Psoas muscle (tissue), 8 donors: ENCODE measurements around the gene ABCG4. TPM values are rescaled to one million over a fixed set of nuclear protein-coding genes. Genes with fewer than 3 reads are reported as not detected.

Experiments
- ATAC-seq, 4 donors: fragments of 200-7000 bp; cut with Tn5 transposase; one replicate each; pipeline ENCODE4 v1.9.1; 2020; ENCODE audit warnings: moderate library complexity in 3 of 4, mild to moderate bottlenecking in 2 of 4
- DNase-seq, 2 donors: peaks; one replicate each; pipeline ENCODE4 v3.0.0-alpha.2; 2020
- H3K27ac ChIP-seq: fragments of 200-600 bp; one replicate; pipeline ENCODE4 v1.8.0; 2022
- H3K27me3 ChIP-seq, 3 donors: fragments of 200-600 bp in 1 of 3; one replicate each; pipeline versions ENCODE4 v1.6.1 to v1.8.0; 2013 to 2022; ENCODE audit warnings: low read length in 2 of 3, mild to moderate bottlenecking in 2 of 3, moderate library complexity in 1 of 3; ENCODE audit not compliant: insufficient read depth in 3 of 3
- H3K36me3 ChIP-seq, 2 donors: fragments of 200-600 bp in 1 of 2; one replicate each; pipeline versions ENCODE4 v1.6.1 to v1.8.0; 2013 to 2022; ENCODE audit warnings: low read depth in 1 of 2, mild to moderate bottlenecking in 1 of 2, moderate library complexity in 1 of 2; ENCODE audit not compliant: insufficient read depth in 1 of 2
- H3K4me1 ChIP-seq: fragments of 200-600 bp; one replicate; pipeline ENCODE4 v1.8.0; 2022
- H3K4me3 ChIP-seq: fragments of 200-600 bp; one replicate; pipeline ENCODE4 v1.8.0; 2022; ENCODE audit warnings: mild to moderate bottlenecking
- H3K9me3 ChIP-seq: fragments of 200-600 bp; one replicate; pipeline ENCODE4 v1.8.0; 2022
- WGBS, 3 donors: extraction: QIAGEN DNeasy Blood & Tissue Kit; methylation state at CpG; one replicate each; pipeline versions ENCODE4 v1.1.6 to v1.1.7; 2013; 5-methylcytosine and 5-hydroxymethylcytosine counted together
- intact Hi-C, 2 donors: fragments of 100-400 bp; cut with DNase I; formaldehyde crosslinking; loops; one replicate each; pipeline versions ENCODE4 v1.11.0 to v1.14.2; 2022
- polyA plus RNA-seq, 3 donors: library from polyadenylated mRNA; stranded (reverse); fragments of 200-250 nt; gene quantifications; one replicate each; pipeline ENCODE4 v1.2.3, GENCODE V29; 2013
- total RNA-seq, 4 donors: library from RNA; stranded (reverse); fragmentation: NEBNext Ultra II Directional in 2 of 4; extraction: Animal tissue kit (Norgen Biotek cat#: 25700) in 2 of 4; gene quantifications; one replicate each; pipeline versions ENCODE4 v1.2.1 to v1.2.4, GENCODE V29; 2021 to 2023
- TF ChIP-seq, protein P1 (sequence below): fragments of 200-600 bp; IDR thresholded peaks from one replicate; pipeline ENCODE4 v1.8.0; 2022; ENCODE audit warnings: antibody characterized with exemption
- donor health status: healthy with polysubstance abuse.
- donor health status: DM: no; HTN: no; CAD: no; lungs with moderate emphysema.
- donor health status: Bipolar disorder and iron deficiency.
- donor health status: healthy.
- donor health status: DM: yes; HTN: yes; CAD: no.
- donor health status: DM: no; HTN: no; CAD: no.
- donor health status: DM: no; HTN: no; CAD: no.
- donor health status: DM: yes; HTN: yes; CAD: no.

Gene ABCG4
- total and polyA plus RNA-seq, 7 donors = 0.03 to 0.38 (median 0.17) TPM; not detected in 1

DNA sequence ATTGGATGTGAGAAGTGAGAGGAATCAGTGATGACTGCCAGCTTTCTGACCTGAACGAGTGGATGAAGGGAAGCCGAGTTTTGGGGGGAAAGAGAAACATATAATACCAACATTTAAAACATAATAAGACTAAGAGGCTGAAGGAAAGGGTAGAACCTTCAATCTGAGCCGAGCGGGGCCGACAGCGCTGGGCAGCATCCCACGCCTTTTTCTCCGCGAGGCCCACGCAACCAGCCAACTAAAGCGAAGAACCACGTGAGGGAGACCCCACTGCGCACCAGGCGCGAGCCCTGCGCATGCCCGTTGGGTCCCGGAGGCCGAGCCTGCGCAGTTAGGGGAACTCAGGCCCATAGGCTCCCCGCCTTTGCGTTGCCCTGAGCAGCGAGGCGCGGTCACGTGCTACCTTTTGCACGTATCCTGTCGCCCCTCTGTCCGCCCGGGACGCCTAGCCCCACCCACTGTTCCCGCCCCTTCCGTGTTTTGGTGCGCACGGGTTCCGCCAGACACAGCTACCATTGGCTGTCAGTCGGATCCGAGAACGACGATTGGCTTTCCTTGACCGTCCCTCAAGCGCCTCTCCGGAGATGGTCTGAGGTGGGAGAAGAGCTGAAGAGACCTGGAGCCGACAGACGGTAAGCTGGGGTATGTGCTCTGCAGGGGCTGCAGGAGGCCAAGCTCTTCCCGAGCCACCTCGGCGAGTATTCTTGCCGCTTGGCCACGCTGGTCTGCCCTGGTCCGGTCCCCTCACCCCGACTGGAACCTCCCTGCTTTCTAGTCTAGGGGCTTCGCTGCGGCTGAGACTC, 27.6 kb upstream of the ABCG4 start, which contains the start of gene HINFP:
Gene HINFP (plus strand): TSS at position 573 of the 803 bp plus-strand sequence. CDS start 5,365 bp downstream, outside the sequence.
- H3K27ac ChIP-seq = peak within 1 kb of the TSS; percentile 78
- DNase-seq = peak; percentile 100

GRCh38 chr11:119121811-119122124, 27.1 kb upstream of the ABCG4 start:
- Histone ChIP-seq H3K4me3 (peak overlapping the region; percentile 93), H3K36me3 (peaks cover 5 to 40% of the 10 kb centered on the region in 2 donors), H3K27ac (peak overlapping the region; percentile 74), H3K4me1 (peaks cover 14% of the 10 kb centered on the region), H3K9me3 (no peaks in the 10 kb centered on the region), H3K27me3 (no peaks in the 10 kb centered on the region)
- intact Hi-C loops = no loop called here
- DNase-seq (no peak), ATAC-seq (no peak)
- TF ChIP-seq, protein P1, sequence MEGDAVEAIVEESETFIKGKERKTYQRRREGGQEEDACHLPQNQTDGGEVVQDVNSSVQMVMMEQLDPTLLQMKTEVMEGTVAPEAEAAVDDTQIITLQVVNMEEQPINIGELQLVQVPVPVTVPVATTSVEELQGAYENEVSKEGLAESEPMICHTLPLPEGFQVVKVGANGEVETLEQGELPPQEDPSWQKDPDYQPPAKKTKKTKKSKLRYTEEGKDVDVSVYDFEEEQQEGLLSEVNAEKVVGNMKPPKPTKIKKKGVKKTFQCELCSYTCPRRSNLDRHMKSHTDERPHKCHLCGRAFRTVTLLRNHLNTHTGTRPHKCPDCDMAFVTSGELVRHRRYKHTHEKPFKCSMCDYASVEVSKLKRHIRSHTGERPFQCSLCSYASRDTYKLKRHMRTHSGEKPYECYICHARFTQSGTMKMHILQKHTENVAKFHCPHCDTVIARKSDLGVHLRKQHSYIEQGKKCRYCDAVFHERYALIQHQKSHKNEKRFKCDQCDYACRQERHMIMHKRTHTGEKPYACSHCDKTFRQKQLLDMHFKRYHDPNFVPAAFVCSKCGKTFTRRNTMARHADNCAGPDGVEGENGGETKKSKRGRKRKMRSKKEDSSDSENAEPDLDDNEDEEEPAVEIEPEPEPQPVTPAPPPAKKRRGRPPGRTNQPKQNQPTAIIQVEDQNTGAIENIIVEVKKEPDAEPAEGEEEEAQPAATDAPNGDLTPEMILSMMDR = no peak
- WGBS, 3 donors = 0 to 1% (median 0%) methylated on average over 20 of the region's 20 CpGs

More for the DNA sequence above, 27.6 kb upstream of the ABCG4 start, which contains the start of gene HINFP:
- peaks cover 10% of the 10 kb centered on the region for H3K4me1 ChIP-seq
- H3K9me3 ChIP-seq = no peaks in the 10 kb centered on the region
- no peaks in the 10 kb centered on the region for H3K27me3 ChIP-seq
- 0 to 1% (median 0%) methylated on average over 51 to 54 of the region's 54 CpGs for WGBS, 3 donors
- TF ChIP-seq, protein P1 = no peak
- peaks cover 5 to 42% of the 10 kb centered on the region in 2 donors for H3K36me3 ChIP-seq
- intact Hi-C loops = no loop called here
- ATAC-seq = peak; percentile 99 to 100 (median 100)
- H3K4me3 ChIP-seq = peak within 1 kb of the TSS; percentile 93

GRCh38 chr11:119125821-119126220, 23.0 kb upstream of the ABCG4 start:
- H3K27ac ChIP-seq = no peak overlapping the region
- no peaks in the 10 kb centered on the region for H3K27me3 ChIP-seq
- DNase-seq = no peak
- H3K4me3 ChIP-seq = no peak overlapping the region
- TF ChIP-seq, protein P1 = no peak
- intact Hi-C loops = no loop called here
- H3K36me3 ChIP-seq = peaks cover 5 to 71% of the 10 kb centered on the region in 2 donors
- peaks cover 12% of the 10 kb centered on the region for H3K4me1 ChIP-seq
- no peaks in the 10 kb centered on the region for H3K9me3 ChIP-seq
- 91 to 92% (median 92%) methylated on average over 6 of the region's 6 CpGs for WGBS, 3 donors
- ATAC-seq = no peak

DNA sequence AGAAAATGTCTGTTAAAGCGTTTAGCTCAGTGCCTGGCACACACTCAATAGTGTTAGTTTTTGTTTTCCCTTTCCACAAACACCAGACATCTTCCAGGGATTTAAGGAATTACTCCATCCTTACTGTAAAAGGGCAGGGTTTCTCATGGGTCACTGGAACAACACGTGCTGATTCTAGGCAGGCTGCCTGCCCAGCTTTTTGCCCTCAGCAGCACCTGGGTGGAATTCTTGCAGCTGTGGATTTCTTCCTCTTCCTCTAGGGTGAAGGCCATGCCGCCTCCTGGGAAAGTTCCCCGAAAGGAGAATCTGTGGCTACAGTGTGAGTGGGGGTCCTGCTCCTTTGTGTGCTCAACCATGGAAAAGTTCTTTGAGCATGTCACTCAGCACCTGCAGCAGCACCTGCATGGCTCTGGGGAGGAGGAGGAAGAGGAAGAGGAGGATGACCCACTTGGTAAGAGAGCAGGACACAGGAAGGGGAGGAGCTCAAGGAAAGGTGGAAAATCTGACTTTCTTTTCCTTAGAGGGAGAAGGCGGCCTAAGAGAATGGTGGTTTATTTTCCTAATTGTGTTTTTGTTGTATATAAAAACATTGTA, 22.1 kb upstream of the ABCG4 start:
- H3K36me3 ChIP-seq = peaks cover 5 to 81% of the 10 kb centered on the region in 2 donors
- no peaks in the 10 kb centered on the region for H3K27me3 ChIP-seq
- peaks cover 12% of the 10 kb centered on the region for H3K4me1 ChIP-seq
- ATAC-seq (peak in 1 of 4 donors; percentile 16), DNase-seq (no peak)
- no peaks in the 10 kb centered on the region for H3K9me3 ChIP-seq
- intact Hi-C loops = no loop called here
- no peak overlapping the region for H3K4me3 ChIP-seq
- H3K27ac ChIP-seq = peak overlapping the region; percentile 23
- 45 to 56% (median 49%) methylated on average over 5 of the region's 5 CpGs for WGBS, 3 donors
- TF ChIP-seq, protein P1 = no peak
